ENCODE data around the gene LENG1.
A peak's percentile ranks its signal among the peaks of the same experiment; 100 is the strongest.

DNA sequence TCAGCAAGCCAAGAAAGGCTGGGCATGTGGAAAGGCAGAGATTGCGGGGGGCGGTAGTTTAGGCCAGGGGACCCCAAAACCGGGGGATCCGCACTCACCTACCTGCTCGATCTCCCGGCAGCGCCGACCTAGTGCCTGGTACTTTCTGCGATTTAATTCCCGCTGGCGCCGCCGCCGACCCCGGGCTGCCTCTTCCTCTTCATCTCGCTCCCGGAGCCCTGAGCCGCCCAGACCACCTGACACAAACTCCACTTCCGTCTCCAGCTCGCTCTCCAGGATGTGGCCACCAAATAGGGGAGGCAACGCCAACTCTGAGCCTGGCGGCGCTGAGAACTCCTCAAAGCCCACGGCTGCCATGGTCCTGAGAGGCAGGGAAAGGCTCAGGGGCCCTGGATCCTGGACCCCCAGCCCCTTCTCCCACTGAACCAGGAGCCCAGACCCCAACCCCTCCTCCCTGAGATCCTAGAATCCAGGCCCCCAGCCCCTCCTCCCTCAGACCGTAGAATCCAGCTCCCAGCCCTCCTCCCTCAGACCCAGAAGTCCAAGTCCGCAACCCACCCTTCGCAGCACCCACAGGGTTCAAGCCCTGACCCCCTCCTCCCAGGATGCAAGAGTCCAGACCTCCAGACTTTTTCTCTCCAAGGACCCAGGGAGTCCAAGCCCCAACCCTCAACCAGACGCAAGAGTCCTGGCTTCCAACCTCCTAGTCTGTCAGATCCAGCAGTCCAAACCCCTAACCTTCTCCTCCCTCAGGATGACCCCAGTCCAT is 45.0 kb downstream of the LENG1 start:
- TF ChIP-seq, protein P1, sequence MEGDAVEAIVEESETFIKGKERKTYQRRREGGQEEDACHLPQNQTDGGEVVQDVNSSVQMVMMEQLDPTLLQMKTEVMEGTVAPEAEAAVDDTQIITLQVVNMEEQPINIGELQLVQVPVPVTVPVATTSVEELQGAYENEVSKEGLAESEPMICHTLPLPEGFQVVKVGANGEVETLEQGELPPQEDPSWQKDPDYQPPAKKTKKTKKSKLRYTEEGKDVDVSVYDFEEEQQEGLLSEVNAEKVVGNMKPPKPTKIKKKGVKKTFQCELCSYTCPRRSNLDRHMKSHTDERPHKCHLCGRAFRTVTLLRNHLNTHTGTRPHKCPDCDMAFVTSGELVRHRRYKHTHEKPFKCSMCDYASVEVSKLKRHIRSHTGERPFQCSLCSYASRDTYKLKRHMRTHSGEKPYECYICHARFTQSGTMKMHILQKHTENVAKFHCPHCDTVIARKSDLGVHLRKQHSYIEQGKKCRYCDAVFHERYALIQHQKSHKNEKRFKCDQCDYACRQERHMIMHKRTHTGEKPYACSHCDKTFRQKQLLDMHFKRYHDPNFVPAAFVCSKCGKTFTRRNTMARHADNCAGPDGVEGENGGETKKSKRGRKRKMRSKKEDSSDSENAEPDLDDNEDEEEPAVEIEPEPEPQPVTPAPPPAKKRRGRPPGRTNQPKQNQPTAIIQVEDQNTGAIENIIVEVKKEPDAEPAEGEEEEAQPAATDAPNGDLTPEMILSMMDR (IDR thresholded peaks at IDR 0.05; ENCODE audit: borderline replicate concordance, extremely low read depth, low read length, poor library complexity, severe bottlenecking): peak; percentile 12
- TF ChIP-seq EZH2 (IDR thresholded peaks at IDR 0.05; ENCODE audit: borderline replicate concordance, low read depth, low read length, severe bottlenecking): no peak

Measured in DND-41 (cell line).